Activated T-helper 1 cell treated with Interleukin-2 at 50 U/mL for 16 hours (primary cell): Measurements from ENCODE around the gene KLK14.
A peak's percentile ranks its signal among the peaks of the same experiment; 100 is the strongest.

Source experiments
- DNase-seq: peaks from one replicate; pipeline ENCODE4 v3.0.0-alpha.2; 2020; ENCODE audit warnings: low read depth

Gene KLK14, protein sequence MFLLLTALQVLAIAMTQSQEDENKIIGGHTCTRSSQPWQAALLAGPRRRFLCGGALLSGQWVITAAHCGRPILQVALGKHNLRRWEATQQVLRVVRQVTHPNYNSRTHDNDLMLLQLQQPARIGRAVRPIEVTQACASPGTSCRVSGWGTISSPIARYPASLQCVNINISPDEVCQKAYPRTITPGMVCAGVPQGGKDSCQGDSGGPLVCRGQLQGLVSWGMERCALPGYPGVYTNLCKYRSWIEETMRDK

DNA sequence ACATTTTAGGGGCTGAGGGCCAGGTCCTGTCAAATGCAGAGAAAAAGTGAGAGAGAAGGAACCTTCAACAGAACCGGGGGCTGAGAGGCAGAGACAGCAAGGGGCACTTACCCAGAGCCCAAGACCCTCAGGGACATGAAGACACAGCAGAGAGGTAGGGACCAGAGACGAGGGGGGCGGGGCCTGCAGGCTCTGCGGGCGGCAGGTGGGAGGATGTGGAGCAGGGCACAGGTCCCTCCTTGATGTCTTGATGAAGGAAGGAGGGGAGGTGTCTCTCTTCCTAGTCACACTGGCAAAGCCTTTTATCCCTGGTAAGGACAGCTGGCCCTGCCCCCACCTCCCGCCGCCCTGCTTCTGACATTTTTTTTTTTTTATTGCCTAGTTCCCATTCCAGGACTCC, at the start of gene KLK14:
TSS of gene KLK14 (minus strand) at position 277 of the 400 bp plus-strand sequence. CDS start at position 4, 273 bp downstream.
- no peak for DNase-seq

DNA sequence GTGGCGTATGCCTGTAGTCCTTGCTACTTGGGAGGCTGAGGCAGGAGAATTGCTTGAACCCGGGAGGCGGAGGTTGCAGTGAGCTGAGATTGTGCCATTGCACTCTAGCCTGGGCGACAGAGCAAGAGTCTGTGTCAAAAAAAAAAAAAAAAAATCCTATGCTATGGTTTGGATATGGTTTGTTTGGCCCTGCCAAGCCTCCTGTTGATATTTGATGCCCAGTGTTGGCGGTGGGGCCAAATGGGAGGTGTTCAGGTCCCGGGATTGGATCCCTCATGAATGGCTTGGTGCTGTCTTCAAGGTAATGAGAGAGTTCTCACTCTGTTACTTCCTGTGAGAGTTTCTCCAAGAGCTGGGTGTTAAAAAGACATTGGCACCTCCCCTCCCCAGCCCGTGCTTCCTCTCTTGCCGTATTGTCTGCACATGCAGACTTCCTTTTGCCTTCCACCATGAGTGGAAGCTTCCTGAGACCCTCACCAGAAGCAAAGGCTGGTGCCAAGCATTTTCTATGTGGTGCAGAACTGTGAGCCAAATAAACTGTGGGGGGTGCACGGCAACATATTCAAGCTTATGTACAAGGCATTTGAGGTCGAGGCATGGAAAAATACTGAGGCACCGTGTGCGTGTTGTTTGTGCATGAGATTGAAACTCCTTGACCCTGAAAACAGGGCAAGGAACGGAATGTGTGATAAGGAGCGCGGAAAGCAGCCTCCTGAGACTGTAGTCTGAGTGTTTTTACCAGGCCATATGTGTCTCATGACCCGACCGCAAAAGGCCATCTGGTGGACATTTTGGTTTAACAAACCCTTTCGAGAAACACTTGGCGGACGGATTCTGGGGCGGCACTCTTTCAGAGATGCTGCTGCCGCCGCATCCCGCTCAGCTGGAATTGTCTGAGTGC, 49.3 kb upstream of the KLK14 start:
- no peak for DNase-seq

DNA sequence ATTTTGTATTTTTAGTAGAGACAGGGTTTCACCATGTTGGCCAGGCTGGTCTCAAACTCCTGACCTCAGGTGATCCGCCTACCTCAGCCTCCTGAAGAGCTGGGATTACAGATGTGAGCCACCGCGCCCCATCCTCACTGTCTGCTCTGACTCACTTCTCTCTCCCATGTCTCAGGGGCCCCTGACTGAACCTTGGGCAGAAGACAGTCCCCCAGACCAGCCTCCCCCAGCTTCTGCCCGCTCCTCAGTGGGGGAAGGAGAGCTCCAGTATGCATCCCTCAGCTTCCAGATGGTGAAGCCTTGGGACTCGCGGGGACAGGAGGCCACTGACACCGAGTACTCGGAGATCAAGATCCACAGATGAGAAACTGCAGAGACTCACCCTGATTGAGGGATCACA, 47.0 kb upstream of the KLK14 start:
- no peak for DNase-seq

DNA sequence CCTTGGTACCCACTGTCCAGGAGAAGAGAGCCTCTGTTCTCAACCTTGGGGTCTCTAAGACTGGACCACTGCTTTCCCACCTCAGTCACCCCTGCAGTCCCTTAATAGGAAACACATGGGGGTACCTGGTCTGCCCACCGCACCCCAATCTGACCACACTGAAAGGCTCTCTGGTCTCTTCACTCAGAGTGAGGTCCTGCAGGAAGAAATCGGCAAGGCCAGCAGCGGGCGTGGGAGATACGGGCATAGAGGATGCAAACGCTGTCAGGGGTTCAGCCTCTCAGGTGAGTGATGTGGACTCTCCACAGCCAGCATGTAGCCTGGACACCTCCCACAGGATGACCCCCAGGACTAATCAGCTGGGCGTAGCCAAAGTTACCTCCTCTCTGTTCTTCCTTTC, 45.5 kb upstream of the KLK14 start:
- no peak for DNase-seq

DNA sequence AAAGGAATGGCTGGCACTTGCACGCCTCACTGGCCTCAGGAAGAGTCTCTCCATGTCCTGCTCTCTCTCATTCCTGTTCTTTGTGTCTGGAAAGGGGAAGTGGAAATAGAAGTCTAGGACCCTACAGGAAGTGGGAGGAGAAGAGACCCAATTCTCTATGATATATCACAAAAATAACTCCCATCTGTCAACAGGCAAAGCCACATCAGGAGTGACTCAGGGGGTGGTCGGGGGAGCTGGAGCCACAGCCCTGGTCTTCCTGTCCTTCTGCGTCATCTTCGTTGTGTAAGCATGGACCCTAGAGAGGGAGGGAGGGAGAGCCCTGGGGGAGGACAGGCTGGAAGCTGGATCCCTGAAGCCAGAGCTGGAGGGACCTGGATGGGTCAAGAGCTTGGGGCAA, 45.1 kb upstream of the KLK14 start:
- no peak for DNase-seq

DNA sequence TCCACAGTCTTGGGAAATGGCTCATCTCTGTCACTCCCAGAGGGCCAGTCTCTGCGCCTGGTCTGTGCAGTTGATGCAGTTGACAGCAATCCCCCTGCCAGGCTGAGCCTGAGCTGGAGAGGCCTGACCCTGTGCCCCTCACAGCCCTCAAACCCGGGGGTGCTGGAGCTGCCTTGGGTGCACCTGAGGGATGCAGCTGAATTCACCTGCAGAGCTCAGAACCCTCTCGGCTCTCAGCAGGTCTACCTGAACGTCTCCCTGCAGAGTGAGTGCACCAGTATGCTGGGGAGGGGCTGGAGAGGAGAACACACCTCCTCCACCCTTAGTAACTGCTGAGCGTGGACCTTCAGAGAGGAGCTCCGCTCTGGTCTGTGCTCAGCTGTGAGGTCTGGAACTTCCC, 44.3 kb upstream of the KLK14 start:
- no peak for DNase-seq

DNA sequence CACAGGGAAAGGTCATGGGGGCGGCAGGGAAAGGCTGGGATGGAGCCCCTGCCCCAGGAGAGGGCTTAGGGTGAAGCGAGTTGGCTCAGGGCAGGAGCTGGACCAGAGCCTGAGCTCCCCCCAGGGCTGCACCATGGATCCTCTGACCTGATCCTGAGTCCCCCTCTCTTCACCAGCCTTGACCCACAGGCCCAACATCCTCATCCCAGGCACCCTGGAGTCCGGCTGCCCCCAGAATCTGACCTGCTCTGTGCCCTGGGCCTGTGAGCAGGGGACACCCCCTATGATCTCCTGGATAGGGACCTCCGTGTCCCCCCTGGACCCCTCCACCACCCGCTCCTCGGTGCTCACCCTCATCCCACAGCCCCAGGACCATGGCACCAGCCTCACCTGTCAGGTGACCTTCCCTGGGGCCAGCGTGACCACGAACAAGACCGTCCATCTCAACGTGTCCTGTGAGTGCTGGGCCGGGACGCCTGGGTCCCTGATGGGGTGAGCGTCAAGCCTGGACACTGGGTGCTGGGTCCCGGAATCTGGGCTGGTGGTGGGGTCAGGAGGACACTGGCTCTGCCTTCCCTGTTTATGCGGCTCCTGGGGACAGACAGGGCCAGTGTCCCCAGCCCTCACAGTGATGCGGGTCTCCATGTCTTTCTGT, 42.9 kb upstream of the KLK14 start:
- no peak for DNase-seq

DNA sequence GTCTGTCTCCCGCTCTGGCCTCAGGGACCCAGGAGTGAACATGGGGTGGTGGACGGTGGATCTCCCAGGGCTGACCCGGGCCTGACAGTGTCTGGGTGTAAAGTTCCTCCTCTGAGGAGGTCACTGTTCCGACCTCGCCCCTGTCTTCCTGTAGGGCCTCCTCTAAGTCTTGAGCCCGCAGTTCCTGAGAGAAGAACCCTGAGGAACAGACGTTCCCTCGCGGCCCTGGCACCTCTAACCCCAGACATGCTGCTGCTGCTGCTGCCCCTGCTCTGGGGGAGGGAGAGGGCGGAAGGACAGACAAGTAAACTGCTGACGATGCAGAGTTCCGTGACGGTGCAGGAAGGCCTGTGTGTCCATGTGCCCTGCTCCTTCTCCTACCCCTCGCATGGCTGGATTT, 42.0 kb upstream of the KLK14 start, which contains the start of gene SIGLEC9:
TSS of gene SIGLEC9 (plus strand) at position 178 of the 400 bp plus-strand sequence. CDS start at position 247, 69 bp downstream.
- no peak for DNase-seq

DNA sequence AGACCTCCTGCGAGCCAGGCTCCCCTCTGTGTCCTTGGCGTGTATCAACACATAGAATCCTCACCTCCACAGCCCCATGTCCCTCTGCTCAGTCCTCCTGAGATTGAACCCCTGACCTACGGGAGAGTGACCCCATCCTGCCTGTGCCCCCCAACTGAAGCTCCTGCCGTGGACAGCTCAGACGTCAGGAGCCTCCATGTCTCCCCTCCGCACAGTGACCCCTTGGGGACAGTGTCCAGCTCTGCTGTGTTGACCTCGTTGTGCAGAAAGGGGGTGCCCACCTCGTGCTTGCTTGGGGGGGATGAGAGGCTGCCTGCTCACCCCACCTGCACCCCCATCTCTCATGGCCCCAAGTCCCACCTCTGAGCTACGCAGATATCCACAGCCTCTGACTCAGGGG, 41.5 kb upstream of the KLK14 start:
- DNase-seq: no peak

DNA sequence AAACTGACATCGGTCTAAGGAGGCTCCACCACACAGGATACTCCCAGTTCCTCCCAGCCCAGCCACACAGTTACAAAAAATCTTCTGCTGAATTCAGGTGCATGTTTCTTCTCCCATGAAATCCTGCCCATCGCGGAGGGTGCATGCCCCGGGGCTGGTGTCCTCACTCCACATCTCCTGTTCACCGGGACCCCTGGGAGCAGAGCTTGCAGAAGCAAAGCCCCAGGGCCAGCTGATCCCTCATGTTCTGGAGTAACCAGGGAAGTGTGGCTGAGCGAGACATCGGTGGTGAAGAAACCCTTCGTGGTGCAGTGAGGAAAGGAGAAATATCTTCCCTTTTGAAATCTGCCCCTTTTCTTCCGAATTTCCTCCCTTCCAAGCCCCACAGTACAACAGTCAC, 41.1 kb upstream of the KLK14 start:
- no peak for DNase-seq

DNA sequence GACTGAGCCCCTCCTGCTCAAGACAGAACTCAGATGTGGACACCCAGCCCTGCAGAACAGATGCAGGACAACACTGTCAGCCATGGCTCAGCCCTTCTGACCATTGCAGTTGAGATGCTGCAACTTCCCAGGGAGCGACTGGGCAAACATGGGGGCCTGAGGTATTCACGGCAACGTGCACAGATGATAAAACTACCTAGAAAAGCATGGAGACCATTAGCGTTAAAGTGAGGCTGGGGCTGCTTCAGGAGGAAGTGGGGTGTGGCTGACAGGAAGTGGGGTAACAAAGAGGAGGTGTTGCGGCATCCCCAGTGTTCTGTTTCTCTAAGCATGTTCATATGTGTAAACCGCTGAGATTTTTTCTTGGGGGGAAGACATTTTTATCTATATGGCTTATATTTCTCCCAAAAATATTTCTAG, 40.7 kb upstream of the KLK14 start:
- peak; percentile 25 for DNase-seq

DNA sequence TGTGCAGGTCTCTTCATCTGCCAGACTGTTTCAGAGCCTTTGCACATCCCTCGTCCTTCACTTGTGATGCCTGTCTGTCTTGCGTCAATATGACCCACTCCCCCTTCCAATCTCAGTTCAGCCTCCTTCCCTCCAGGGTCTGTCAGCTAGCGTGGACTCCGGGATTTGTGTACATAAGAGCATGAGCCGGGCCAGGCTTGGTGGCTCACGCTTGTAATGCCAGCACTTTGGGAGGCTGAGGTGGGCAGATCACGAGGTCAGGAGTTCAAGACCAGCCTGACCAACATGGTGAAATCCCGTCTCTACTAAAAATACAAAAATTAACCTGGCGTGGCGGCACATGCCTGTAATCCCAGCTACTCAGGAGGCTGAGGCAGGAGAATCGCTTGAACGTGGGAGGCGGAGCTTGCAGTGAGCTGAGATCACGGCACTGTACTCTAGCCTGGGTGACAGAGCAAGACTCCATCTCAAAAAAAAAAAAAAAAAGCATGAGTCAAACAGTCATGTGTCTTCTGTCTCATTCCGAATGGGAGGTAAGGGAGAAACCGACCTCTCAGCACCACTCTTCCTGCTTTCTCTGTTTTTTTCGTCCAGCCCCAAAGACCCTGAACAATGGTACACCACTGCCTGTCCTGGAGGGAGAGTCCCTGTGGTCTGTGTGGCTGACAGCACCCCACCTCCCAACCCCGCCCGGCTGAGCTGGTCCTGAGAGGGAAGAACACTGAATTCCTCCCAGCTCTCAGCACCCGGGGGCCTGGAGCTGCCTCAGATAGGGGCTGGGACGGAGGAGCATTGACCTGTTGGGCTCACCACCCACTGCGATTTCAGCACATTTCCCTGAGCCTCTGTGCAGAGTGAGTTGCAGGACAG, 39.7 kb upstream of the KLK14 start:
- DNase-seq: no peak

DNA sequence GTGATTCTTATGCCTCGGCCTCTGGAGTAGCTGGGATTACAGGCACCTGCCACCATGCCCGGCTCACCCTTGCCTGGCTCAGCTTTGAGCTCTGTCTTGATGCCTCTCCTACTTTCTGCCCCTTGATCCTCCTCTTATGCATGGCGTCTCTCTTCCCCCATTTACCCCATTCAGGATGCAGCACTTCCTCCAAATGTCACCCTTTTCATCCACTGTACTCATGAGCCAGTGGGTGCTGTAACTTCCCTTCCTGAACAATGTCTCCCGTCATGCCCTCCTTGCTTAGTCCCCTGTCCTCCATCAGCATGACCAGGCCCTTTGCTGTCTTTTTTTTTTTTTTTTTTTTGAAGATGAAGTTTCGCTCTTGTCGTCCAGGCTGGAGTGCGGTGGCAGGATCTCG, 38.6 kb upstream of the KLK14 start:
- DNase-seq: no peak

DNA sequence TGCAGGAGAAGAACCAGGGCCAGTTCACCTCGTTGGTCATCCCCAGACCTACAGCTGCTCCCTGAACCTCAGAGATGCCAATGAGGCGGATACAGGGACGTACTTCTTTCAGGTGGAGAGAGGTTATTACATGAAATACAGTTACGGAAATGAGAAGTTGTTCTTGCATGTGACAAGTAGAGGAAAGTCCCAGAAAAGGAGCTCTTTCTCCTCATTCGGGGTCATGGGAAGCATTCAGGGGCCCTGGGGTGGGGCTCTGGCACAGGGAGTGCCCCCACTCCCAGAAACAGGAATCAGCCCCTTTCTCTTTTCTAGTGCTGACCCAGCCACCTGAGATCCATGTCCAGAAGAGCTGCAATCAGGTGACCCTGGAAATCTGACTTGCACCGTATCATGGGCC, 37.5 kb upstream of the KLK14 start:
- no peak for DNase-seq

DNA sequence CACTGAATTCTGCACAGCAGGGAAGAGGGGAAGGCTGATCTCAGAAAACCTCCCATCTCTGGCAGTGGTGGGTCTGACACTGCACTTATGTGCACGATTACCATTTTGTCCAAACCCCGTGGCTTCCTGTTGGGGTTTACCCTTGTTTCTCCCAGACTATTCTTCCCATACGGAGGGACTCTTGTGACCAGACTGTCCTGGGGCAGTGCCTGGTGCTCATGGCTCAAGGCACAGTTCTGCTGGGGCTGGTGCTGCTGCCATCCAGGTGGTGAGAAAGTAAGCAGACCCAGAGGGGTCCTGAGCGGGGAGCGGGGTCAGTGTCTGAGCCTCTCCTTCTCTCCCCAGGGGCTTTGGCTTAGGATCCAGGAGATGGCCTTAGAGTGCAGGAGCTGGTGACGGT, 36.9 kb upstream of the KLK14 start:
- no peak for DNase-seq

DNA sequence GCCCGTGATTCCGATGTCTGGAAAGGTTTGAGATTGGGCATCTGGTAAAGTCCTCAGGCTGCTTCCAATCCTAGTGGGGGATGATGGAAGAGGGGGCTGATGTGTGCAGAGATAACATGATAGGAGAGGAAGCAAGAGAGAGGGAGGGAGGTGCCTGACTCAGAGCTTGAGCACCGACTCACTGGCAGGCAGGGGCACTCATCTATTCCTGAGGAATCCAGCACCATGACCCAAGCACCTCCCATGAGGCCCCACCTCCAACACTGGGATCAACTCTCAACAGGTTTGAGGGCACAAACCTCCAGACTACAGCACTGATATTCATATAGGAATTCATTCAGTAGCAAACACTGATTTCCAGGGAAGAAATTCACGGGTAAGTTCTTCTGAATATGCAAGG, 36.4 kb upstream of the KLK14 start:
- no peak for DNase-seq

DNA sequence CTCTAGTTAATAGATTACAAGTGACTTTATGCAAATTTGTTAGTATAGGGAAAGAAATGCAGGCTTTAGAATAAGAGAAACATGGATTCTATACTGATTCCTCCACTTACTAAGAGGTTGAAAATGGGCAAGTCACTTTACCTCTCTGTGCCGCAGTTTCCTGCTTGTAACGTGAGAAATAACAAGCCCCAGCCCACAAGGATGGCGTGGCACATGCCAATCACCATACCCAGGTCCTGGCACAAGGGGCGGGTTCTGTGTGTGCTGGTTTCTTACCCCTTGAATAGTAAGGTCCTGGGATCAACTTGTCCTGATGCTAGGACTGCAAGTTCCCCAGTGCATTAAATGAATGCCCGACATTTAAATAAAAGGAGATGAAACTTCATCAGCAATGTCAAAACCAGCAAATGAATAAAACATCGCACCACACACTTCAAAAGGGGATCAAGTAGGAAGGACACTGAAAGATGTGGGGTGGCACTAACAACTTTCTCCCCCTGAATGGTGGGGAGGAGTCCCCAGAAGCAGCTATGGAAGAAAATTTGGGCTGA, 34.1 kb upstream of the KLK14 start:
- no peak for DNase-seq

DNA sequence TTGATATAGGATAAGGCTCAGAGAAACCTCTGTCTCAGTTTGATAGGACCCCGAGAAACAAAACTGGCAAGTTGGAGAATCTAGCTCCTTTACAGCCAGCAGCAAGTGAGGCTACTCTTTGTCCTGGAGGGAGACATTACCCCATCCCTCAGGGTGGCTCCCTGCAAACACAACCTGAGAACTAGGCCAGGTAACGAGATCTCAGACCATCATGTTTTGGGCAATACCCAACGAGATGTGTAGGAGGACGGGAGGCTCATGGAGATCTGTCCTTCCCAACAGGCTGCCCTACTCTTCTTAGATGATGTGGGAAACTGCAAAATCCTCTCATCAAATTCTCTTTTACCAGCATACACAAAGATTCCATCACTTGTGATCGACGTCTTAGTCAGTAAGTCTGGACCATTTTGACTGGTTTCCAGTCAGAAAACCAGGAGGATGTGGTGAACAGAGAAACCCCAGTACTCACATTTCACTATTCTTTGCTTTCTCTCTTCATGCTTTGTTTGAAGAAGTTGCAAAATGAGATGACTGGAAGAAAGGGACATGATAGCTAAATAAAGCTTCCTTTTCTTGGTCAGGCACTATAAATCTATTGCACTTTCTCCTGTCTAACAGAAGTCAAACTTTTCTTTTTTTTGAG, 31.5 kb upstream of the KLK14 start:
- no peak for DNase-seq

DNA sequence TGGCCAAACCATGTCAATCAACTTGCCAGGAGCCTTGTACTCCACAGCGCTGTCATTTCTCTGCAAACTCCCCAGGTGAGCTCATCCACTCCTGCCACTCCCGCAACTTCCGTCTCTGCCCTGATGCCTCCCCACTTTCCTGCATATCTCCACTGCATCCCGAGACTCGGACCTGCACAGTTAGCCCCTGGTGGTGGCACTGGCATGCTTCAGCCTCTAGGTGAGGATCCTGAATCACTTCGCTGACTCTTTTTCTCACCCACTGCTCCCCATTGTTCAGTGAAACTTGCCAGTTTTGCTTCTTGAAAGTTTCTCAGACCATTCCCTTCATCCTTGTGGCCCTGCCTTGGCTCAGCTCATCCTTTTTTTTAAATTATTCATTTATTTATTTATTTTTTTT, 28.9 kb upstream of the KLK14 start:
- DNase-seq: no peak

DNA sequence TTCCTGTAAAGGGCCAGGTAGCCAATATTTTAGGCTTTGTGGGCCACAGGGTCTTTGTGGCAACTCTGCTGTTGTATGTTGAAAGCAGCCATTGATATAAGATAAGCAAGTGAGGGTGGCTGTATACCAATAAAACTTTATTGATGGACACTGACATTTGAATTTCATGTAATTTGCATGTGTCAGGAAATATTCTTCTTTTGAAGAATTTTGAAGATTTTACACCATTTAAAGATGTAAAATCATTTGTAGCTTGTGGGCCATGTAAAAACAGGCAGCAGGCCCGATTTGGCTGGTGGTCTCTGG, 27.9 kb upstream of the KLK14 start:
- DNase-seq: no peak

DNA sequence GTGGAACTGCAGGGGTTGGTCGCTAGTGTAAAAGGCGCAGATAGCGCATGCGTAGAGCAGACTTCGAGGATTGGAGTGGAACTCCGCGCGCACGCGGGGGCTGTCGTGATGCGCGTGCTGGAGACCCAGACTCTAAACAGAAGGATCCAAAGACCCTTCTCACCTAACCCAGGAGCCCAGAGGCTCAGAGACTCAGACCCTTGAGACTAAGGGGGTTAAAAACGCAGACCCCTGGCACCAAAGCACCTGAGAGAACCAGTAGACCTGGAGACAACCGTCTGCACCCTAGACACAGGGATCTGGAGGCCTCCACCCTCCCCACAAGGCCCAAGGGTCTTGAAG, 26.1 kb upstream of the KLK14 start:
- DNase-seq: no peak
